ENCODE results near the gene CDK5. TPM values are rescaled to one million over a fixed set of nuclear protein-coding genes. Genes with fewer than 3 reads are reported as not detected.
A peak's percentile ranks its signal among the peaks of the same experiment; 100 is the strongest.

Gene CDK5
- total and polyA plus RNA-seq, 2 of the 13 experiments (the other 11 are each of a cell fraction or from before 2014, with no cell fraction given) = 16.4 to 21.3 TPM

DNA sequence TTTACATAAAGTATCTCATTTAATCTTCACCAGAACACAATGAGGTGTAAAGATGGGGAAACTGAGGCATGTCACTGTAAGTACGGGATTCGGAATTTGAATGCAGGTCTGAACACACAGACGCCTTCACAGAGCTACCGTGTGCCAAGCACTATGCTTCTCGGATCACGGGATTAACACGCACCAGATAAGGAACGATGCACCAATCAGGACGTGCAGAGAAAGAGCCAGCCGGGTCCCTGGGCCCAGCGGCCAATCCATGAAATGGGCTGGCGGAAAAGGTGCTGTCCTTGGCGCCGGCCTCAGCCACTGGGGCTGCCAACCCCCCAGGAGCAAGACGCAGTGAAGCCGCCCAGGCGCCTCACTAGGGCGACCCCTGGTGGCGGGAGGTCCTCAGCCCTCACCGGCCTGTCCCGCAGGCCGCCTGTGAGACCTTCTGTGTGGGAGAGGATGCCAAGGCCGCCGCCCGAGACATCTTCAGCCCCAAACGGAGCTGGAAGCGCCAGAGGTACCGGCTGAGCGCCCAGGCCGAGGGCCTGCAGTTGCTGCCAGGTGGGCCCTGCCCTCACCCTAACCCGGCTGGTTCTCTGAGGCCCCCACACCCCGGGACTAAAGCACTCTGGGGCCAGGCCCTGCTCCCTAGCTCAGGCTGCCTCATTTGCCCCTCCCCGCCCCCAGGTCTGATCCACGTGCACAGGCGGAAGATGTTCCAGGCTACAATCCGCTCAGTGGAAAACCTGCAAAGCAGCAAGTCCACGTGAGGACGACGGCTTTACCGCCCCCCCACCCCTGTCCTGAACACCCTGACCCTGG is 49.0 kb downstream of the CDK5 start:
- Histone ChIP-seq H3K4me3 (replicated peaks in 1 of 3; ENCODE audit: insufficient read depth in 1 of 3, low read depth in 2 of 3, low read length in 3 of 3) (peak overlapping the region; percentile 5 to 77 (median 62); a peak in 4 of 6 replicates), H3K79me2 (ENCODE audit: insufficient read depth, low read length) (no peaks in the 10 kb centered on the region), H3K9ac (ENCODE audit: insufficient read depth, low read depth, low read length) (peak overlapping the region; percentile 28; the same call in 1 of the 2 replicates), H2AFZ (ENCODE audit: low read length) (no peak overlapping the region), H3K4me2 (ENCODE audit: low read depth, low read length) (peak overlapping the region; percentile 98), H3K36me3 (replicated peaks in 1 of 2; ENCODE audit: control insufficient read depth in 1 of 2, insufficient read depth in 2 of 2, low read length in 2 of 2) (no peaks in the 10 kb centered on the region), H3K9me3 (ENCODE audit: low read length) (no peaks in the 10 kb centered on the region), H3K27me3 (ENCODE audit: control insufficient read depth in 1 of 2, insufficient read depth in 2 of 2, low read length in 2 of 2) (peaks cover 0 to 2% of the 10 kb centered on the region in 2 experiments; a peak in 1 of 5 replicates), H3K4me1 (ENCODE audit: insufficient read depth, low read length) (peaks cover 96% of the 10 kb centered on the region), H4K20me1 (ENCODE audit: insufficient read depth, low read length) (no peaks in the 10 kb centered on the region), H3K27ac (ENCODE audit: extremely low read length, insufficient read depth, low read length) (no peak overlapping the region)
- ChIA-PET POLR2A (interaction anchor here (1.6 to 5.2 kb wide), 5 partner anchors 11 to 77 kb away, joined by 6 to 31 read pairs (median 6); partner anchors contain the start of genes ABCB8 and CDK5), CTCF (ENCODE audit: low intra/inter-chr PET ratio, low total read pairs) (no interaction called here)
- intact Hi-C loops (cut with micrococcal nuclease; ENCODE audit: unreplicated experiment) = no loop called here
- no TSS peak for BruUV-seq (replicated peaks)
- in situ Hi-C loops (cut with HindIII; ENCODE audit: extremely low pct_ligation_motif_present, low pct_unique_long_range_greater_than_20kb) = no loop called here
- 62% methylated on average over 6 of the region's 40 CpGs for WGBS (ENCODE audit: low lambda C conversion rate)
- DNase-seq (ENCODE audit: low spot score) = peak; percentile 47
- FAIRE-seq = no peak
- peak; percentile 62 for ATAC-seq
- TF ChIP-seq ETS1 (CRISPR knock-in tag; IDR thresholded peaks at IDR 0.05) (no peak), KMT2B (CRISPR knock-in tag; IDR thresholded peaks at IDR 0.05) (no peak), ONECUT2 (CRISPR knock-in tag; IDR thresholded peaks at IDR 0.05) (no peak), AGO2 (optimal IDR thresholded peaks at IDR 0.05; ENCODE audit: low read depth, low read length) (no peak), ELF4 (CRISPR knock-in tag; IDR thresholded peaks at IDR 0.05; ENCODE audit: borderline replicate concordance) (no peak), ZFP82 (CRISPR knock-in tag; IDR thresholded peaks at IDR 0.05; ENCODE audit: borderline replicate concordance) (no peak), FOXK2 (IDR thresholded peaks at IDR 0.05) (no peak), PBX2 (CRISPR knock-in tag; IDR thresholded peaks at IDR 0.05) (no peak), SIN3B (IDR thresholded peaks at IDR 0.05; ENCODE audit: low read length) (no peak), TSC22D2 (CRISPR knock-in tag; IDR thresholded peaks at IDR 0.05; ENCODE audit: borderline replicate concordance) (no peak)
- TF ChIP-seq, protein P1, sequence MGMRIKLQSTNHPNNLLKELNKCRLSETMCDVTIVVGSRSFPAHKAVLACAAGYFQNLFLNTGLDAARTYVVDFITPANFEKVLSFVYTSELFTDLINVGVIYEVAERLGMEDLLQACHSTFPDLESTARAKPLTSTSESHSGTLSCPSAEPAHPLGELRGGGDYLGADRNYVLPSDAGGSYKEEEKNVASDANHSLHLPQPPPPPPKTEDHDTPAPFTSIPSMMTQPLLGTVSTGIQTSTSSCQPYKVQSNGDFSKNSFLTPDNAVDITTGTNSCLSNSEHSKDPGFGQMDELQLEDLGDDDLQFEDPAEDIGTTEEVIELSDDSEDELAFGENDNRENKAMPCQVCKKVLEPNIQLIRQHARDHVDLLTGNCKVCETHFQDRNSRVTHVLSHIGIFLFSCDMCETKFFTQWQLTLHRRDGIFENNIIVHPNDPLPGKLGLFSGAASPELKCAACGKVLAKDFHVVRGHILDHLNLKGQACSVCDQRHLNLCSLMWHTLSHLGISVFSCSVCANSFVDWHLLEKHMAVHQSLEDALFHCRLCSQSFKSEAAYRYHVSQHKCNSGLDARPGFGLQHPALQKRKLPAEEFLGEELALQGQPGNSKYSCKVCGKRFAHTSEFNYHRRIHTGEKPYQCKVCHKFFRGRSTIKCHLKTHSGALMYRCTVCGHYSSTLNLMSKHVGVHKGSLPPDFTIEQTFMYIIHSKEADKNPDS (CRISPR knock-in tag; IDR thresholded peaks at IDR 0.05) = no peak
- TF ChIP-seq, protein P2, sequence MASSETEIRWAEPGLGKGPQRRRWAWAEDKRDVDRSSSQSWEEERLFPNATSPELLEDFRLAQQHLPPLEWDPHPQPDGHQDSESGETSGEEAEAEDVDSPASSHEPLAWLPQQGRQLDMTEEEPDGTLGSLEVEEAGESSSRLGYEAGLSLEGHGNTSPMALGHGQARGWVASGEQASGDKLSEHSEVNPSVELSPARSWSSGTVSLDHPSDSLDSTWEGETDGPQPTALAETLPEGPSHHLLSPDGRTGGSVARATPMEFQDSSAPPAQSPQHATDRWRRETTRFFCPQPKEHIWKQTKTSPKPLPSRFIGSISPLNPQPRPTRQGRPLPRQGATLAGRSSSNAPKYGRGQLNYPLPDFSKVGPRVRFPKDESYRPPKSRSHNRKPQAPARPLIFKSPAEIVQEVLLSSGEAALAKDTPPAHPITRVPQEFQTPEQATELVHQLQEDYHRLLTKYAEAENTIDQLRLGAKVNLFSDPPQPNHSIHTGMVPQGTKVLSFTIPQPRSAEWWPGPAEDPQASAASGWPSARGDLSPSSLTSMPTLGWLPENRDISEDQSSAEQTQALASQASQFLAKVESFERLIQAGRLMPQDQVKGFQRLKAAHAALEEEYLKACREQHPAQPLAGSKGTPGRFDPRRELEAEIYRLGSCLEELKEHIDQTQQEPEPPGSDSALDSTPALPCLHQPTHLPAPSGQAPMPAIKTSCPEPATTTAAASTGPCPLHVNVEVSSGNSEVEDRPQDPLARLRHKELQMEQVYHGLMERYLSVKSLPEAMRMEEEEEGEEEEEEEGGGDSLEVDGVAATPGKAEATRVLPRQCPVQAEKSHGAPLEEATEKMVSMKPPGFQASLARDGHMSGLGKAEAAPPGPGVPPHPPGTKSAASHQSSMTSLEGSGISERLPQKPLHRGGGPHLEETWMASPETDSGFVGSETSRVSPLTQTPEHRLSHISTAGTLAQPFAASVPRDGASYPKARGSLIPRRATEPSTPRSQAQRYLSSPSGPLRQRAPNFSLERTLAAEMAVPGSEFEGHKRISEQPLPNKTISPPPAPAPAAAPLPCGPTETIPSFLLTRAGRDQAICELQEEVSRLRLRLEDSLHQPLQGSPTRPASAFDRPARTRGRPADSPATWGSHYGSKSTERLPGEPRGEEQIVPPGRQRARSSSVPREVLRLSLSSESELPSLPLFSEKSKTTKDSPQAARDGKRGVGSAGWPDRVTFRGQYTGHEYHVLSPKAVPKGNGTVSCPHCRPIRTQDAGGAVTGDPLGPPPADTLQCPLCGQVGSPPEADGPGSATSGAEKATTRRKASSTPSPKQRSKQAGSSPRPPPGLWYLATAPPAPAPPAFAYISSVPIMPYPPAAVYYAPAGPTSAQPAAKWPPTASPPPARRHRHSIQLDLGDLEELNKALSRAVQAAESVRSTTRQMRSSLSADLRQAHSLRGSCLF (CRISPR knock-in tag; IDR thresholded peaks at IDR 0.05; ENCODE audit: borderline replicate concordance) = no peak

Data from HepG2 (cell line).